H9 (cell line): ENCODE measurements around the gene PUS10. TPM values are rescaled to one million over a fixed set of nuclear protein-coding genes. Genes with fewer than 3 reads are reported as not detected.

Source experiments
- DNase-seq: peaks from one replicate; pipeline ENCODE4 v3.0.0-alpha.2; 2017
- H2AFZ ChIP-seq: one replicate; pipeline ENCODE4 v1.6.1; 2013; ENCODE audit warnings: mild to moderate bottlenecking, low read length, control low read depth, moderate library complexity
- H2AK5ac ChIP-seq: 2 replicates; pipeline ENCODE4 v1.6.1; 2013; ENCODE audit warnings: low read length, control low read depth, mixed read lengths; ENCODE audit not compliant: insufficient read length
- H2BK120ac ChIP-seq: one replicate; pipeline ENCODE4 v1.6.1; 2013; ENCODE audit warnings: low read depth, mild to moderate bottlenecking, low read length, control low read depth, inconsistent platforms; ENCODE audit not compliant: poor library complexity, severe bottlenecking
- H2BK12ac ChIP-seq: 2 replicates; pipeline ENCODE4 v1.6.1; 2013; ENCODE audit warnings: low read length, control low read depth, mixed read lengths, low read depth; ENCODE audit not compliant: insufficient read length
- H2BK15ac ChIP-seq: 2 replicates; pipeline ENCODE4 v1.6.1; 2013; ENCODE audit warnings: low read depth, low read length, control low read depth
- H2BK20ac ChIP-seq: one replicate; pipeline ENCODE4 v1.6.1; 2013; ENCODE audit warnings: low read depth, mild to moderate bottlenecking, low read length, control low read depth, inconsistent platforms; ENCODE audit not compliant: poor library complexity, severe bottlenecking
- H2BK5ac ChIP-seq: 2 replicates; pipeline ENCODE4 v1.6.1; 2013; ENCODE audit warnings: low read length, control low read depth, mixed read lengths; ENCODE audit not compliant: insufficient read length
- H3K14ac ChIP-seq: 2 replicates; pipeline ENCODE4 v1.6.1; 2013; ENCODE audit warnings: low read length, control low read depth; ENCODE audit not compliant: insufficient read depth
- H3K18ac ChIP-seq: 2 replicates; pipeline ENCODE4 v1.6.1; 2013; ENCODE audit warnings: low read depth, mild to moderate bottlenecking, mixed read lengths, low read length, control low read depth; ENCODE audit not compliant: insufficient read length
- H3K23ac ChIP-seq: 2 replicates; pipeline ENCODE4 v1.6.1; 2013; ENCODE audit warnings: low read length, control low read depth, mixed read lengths, low read depth; ENCODE audit not compliant: insufficient read length
- H3K23me2 ChIP-seq: 2 replicates; pipeline ENCODE4 v1.6.1; 2013; ENCODE audit warnings: low read depth, mild to moderate bottlenecking, mixed read lengths, low read length, control low read depth; ENCODE audit not compliant: insufficient read length, poor library complexity, severe bottlenecking
- H3K27ac ChIP-seq: 2 replicates; pipeline ENCODE4 v1.5.1; 2013; ENCODE audit warnings: low read length, control low read depth, mixed read lengths, low read depth; ENCODE audit not compliant: insufficient read length
- H3K27me3 ChIP-seq: 2 replicates; pipeline ENCODE4 v1.6.1; 2013; ENCODE audit warnings: low read length, control low read depth, inconsistent platforms; ENCODE audit not compliant: insufficient read depth
- H3K4ac ChIP-seq: 2 replicates; pipeline ENCODE4 v1.6.1; 2013; ENCODE audit warnings: low read depth, mild to moderate bottlenecking, control low read depth, inconsistent platforms, low read length, moderate library complexity
- H3K4me1 ChIP-seq: 2 replicates; pipeline ENCODE4 v1.6.1; 2013; ENCODE audit warnings: low read length, control low read depth, inconsistent platforms; ENCODE audit not compliant: insufficient read depth
- H3K4me2 ChIP-seq: 2 replicates; pipeline ENCODE4 v1.6.1; 2013; ENCODE audit warnings: low read length, control low read depth, mixed read lengths; ENCODE audit not compliant: insufficient read length, insufficient read depth
- H3K56ac ChIP-seq: 2 replicates; pipeline ENCODE4 v1.6.1; 2013; ENCODE audit warnings: low read depth, mild to moderate bottlenecking, mixed read lengths, low read length, control low read depth; ENCODE audit not compliant: insufficient read length
- H3K79me1 ChIP-seq: 2 replicates; pipeline ENCODE4 v1.6.1; 2013; ENCODE audit warnings: low read depth, mild to moderate bottlenecking, moderate library complexity, low read length, control low read depth, inconsistent platforms; ENCODE audit not compliant: insufficient read depth, poor library complexity, severe bottlenecking
- H3K79me2 ChIP-seq: 2 replicates; pipeline ENCODE4 v1.6.1; 2013; ENCODE audit warnings: low read length, control low read depth, inconsistent platforms; ENCODE audit not compliant: insufficient read depth
- H3K9ac ChIP-seq: 2 replicates; pipeline ENCODE4 v1.6.1; 2013; ENCODE audit warnings: low read length, control low read depth, mixed read lengths; ENCODE audit not compliant: insufficient read length; ENCODE audit errors: extremely low read depth
- H3K9me3 ChIP-seq: one replicate; pipeline ENCODE4 v1.6.1; 2013; ENCODE audit warnings: low read depth, low read length, inconsistent platforms; ENCODE audit not compliant: control insufficient read depth
- H3T11ph ChIP-seq: one replicate; pipeline ENCODE4 v1.6.1; 2013; ENCODE audit warnings: mild to moderate bottlenecking, low read length, control low read depth, inconsistent platforms
- H4K20me1 ChIP-seq: one replicate; pipeline ENCODE4 v1.6.1; 2013; ENCODE audit not compliant: control insufficient read depth, insufficient read length, insufficient read depth
- H4K5ac ChIP-seq: 2 replicates; pipeline ENCODE4 v1.6.1; 2013; ENCODE audit warnings: low read depth, mild to moderate bottlenecking, mixed read lengths, low read length, control low read depth; ENCODE audit not compliant: insufficient read length
- H4K8ac ChIP-seq: replicated peaks from 2 replicates; pipeline ENCODE4 v1.6.1; 2013; ENCODE audit warnings: low read length, control low read depth, mixed read lengths, low read depth; ENCODE audit not compliant: insufficient read length
- H4K91ac ChIP-seq: 2 replicates; pipeline ENCODE4 v1.6.1; 2013; ENCODE audit warnings: low read depth, mild to moderate bottlenecking, moderate library complexity, mixed read lengths, low read length, control low read depth; ENCODE audit not compliant: insufficient read length
- H3K27ac Mint-ChIP-seq, 3 experiments: 2 replicates in 2 of 3; 3 replicates in 1 of 3; pipeline ENCODE4 v1.8.0; 2020 to 2021; ENCODE audit warnings: mixed read lengths in 3 of 3, mild to moderate bottlenecking in 1 of 3, moderate library complexity in 1 of 3
- H3K27me3 Mint-ChIP-seq: 2 replicates; pipeline ENCODE4 v1.8.0; 2021; ENCODE audit warnings: low read depth, mild to moderate bottlenecking, moderate library complexity, mixed read lengths
- H3K36me3 Mint-ChIP-seq, 3 experiments: 2 replicates in 2 of 3; 3 replicates in 1 of 3; pipeline ENCODE4 v1.8.0; 2020 to 2021; ENCODE audit warnings: low read depth in 3 of 3, mixed read lengths in 3 of 3; ENCODE audit not compliant: insufficient read depth in 1 of 3
- H3K4me1 Mint-ChIP-seq, 2 experiments: 2 replicates each; pipeline ENCODE4 v1.8.0; 2020; ENCODE audit warnings: mixed read lengths in 2 of 2
- H3K4me3 Mint-ChIP-seq, 2 experiments: 2 replicates in 1 of 2; 3 replicates in 1 of 2; pipeline ENCODE4 v1.8.0; 2020 to 2021; ENCODE audit warnings: mild to moderate bottlenecking in 2 of 2, mixed read lengths in 2 of 2, moderate library complexity in 1 of 2
- H3K9me3 Mint-ChIP-seq, 2 experiments: 2 replicates in 1 of 2; 3 replicates in 1 of 2; pipeline ENCODE4 v1.8.0; 2020; ENCODE audit warnings: mild to moderate bottlenecking in 2 of 2, mixed read lengths in 2 of 2, moderate library complexity in 1 of 2
- WGBS: extraction: QIAGEN DNeasy Blood & Tissue Kit; methylation state at CpG from one replicate; pipeline ENCODE4 v1.1.7; 2013; ENCODE audit warnings: missing lambda C conversion rate, low lambda C conversion rate, mixed read lengths; ENCODE audit not compliant: insufficient read length; ENCODE audit errors: extremely low coverage; 5-methylcytosine and 5-hydroxymethylcytosine counted together
- total RNA-seq: library from RNA; stranded (reverse); gene quantifications from 2 replicates; pipeline ENCODE4 v1.2.1, GENCODE V29; 2021
- TF ChIP-seq, protein P1 (sequence below): fragments of 200-600 bp; sonication (generic); conservative IDR thresholded peaks from 3 replicates; pipeline ENCODE4 v1.8.0; 2021; ENCODE audit warnings: antibody characterized with exemption, mild to moderate bottlenecking

The PUS10 gene
- total RNA-seq, 1 experiment from 2014 or later: 2.3 TPM

DNA sequence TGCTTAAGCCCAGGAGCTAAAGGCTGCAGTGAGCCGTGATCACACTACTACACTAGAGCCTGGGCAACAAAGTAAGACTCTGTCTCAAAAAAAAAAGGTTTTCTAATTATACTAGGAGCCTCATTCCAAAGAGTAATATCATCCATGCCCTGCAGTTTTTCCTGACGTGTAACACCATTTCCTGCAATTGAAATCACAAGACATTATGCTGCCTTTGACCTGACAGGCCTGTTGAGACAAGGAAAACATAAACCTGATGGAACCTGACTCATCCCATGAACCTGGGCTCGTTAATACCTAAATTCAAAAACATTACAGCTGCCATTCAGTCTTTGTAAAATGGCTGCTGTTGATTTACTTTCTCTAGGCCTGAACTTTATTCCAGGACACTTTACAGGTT lies 59.3 kb downstream of the PUS10 start:
- no peak overlapping the region for H3K23ac ChIP-seq
- no peak overlapping the region for H2AFZ ChIP-seq
- no peaks in the 10 kb centered on the region for H3K27me3 ChIP-seq

More for the DNA sequence above, 59.3 kb downstream of the PUS10 start:
- Histone ChIP-seq H3K79me2 (no peaks in the 10 kb centered on the region), H4K20me1 (no peaks in the 10 kb centered on the region), H3K23me2 (no peaks in the 10 kb centered on the region), H4K8ac (no peak overlapping the region), H3T11ph (no peak overlapping the region), H3K4me2 (no peak overlapping the region), H4K91ac (no peak overlapping the region), H2BK20ac (no peak overlapping the region), H3K4me1 (no peaks in the 10 kb centered on the region), H3K9me3 (no peaks in the 10 kb centered on the region), H3K56ac (no peak overlapping the region), H3K27ac (no peak overlapping the region), H2BK120ac (no peak overlapping the region), H3K79me1 (no peaks in the 10 kb centered on the region), H2BK12ac (no peak overlapping the region), H3K18ac (no peak overlapping the region), H3K4ac (no peak overlapping the region), H2BK15ac (no peak overlapping the region), H4K5ac (no peak overlapping the region), H2AK5ac (no peak overlapping the region), H2BK5ac (no peak overlapping the region), H3K9ac (no peak overlapping the region), H3K14ac (no peak overlapping the region)
- no peak for DNase-seq
- no peaks in the 10 kb centered on the region; a peak in 1 of 7 replicates for H3K36me3 Mint-ChIP-seq
- WGBS: no CpG with 5 or more reads among the region's 3 CpGs
- no peaks in the 10 kb centered on the region for H3K27me3 Mint-ChIP-seq
- H3K9me3 Mint-ChIP-seq: no peaks in the 10 kb centered on the region
- H3K27ac Mint-ChIP-seq: no peak overlapping the region
- no peak overlapping the region for H3K4me3 Mint-ChIP-seq
- H3K4me1 Mint-ChIP-seq: no peaks in the 10 kb centered on the region
- TF ChIP-seq, protein P1, sequence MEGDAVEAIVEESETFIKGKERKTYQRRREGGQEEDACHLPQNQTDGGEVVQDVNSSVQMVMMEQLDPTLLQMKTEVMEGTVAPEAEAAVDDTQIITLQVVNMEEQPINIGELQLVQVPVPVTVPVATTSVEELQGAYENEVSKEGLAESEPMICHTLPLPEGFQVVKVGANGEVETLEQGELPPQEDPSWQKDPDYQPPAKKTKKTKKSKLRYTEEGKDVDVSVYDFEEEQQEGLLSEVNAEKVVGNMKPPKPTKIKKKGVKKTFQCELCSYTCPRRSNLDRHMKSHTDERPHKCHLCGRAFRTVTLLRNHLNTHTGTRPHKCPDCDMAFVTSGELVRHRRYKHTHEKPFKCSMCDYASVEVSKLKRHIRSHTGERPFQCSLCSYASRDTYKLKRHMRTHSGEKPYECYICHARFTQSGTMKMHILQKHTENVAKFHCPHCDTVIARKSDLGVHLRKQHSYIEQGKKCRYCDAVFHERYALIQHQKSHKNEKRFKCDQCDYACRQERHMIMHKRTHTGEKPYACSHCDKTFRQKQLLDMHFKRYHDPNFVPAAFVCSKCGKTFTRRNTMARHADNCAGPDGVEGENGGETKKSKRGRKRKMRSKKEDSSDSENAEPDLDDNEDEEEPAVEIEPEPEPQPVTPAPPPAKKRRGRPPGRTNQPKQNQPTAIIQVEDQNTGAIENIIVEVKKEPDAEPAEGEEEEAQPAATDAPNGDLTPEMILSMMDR: no peak
